MM.1S (cell line): ENCODE data around the gene FSIP1.

Experiments used
- DNase-seq: peaks from one replicate; pipeline ENCODE4 v3.0.0-alpha.2; 2015
- H2AFZ ChIP-seq: fragments of 300-600 bp; sonication (generic); 2 replicates; pipeline ENCODE4 v1.6.0; 2016; ENCODE audit warnings: antibody characterized with exemption, low read length
- H3F3A ChIP-seq: fragments of 300-600 bp; sonication (generic); 2 replicates; pipeline ENCODE4 v1.6.1; 2016; ENCODE audit warnings: mild to moderate bottlenecking, antibody characterized with exemption, low read length, moderate library complexity, mixed read lengths; ENCODE audit not compliant: insufficient read depth
- H3K27ac ChIP-seq: fragments of 300-600 bp; sonication (generic); 2 replicates; pipeline ENCODE4 v1.5.1; 2016; ENCODE audit warnings: mild to moderate bottlenecking, low read length
- H3K27me3 ChIP-seq: fragments of 300-600 bp; sonication (generic); replicated peaks from 2 replicates; pipeline ENCODE4 v1.6.0; 2016; ENCODE audit warnings: low read length; ENCODE audit not compliant: insufficient read depth
- H3K36me3 ChIP-seq: fragments of 300-600 bp; sonication (generic); replicated peaks from 2 replicates; pipeline ENCODE4 v1.6.1; 2016; ENCODE audit warnings: mild to moderate bottlenecking, low read length, mixed read lengths; ENCODE audit not compliant: insufficient read depth
- H3K4me1 ChIP-seq: fragments of 300-600 bp; sonication (generic); 2 replicates; pipeline ENCODE4 v1.6.1; 2016; ENCODE audit warnings: low read length, mixed read lengths
- H3K4me2 ChIP-seq: fragments of 300-600 bp; sonication (generic); 2 replicates; pipeline ENCODE4 v1.6.0; 2016; ENCODE audit warnings: low read depth, low read length
- H3K4me3 ChIP-seq: fragments of 300-600 bp; sonication (generic); 2 replicates; pipeline ENCODE4 v1.5.1; 2016; ENCODE audit warnings: low read length, mixed read lengths
- H3K79me2 ChIP-seq: fragments of 300-600 bp; sonication (generic); 2 replicates; pipeline ENCODE4 v1.6.1; 2016; ENCODE audit warnings: mixed run types, low read length, mixed read lengths
- H3K9ac ChIP-seq: fragments of 300-600 bp; sonication (generic); 2 replicates; pipeline ENCODE4 v1.6.1; 2016; ENCODE audit warnings: low read length, mixed read lengths
- H3K9me2 ChIP-seq: fragments of 300-600 bp; sonication (generic); replicated peaks from 2 replicates; pipeline ENCODE4 v1.6.1; 2016; ENCODE audit warnings: mild to moderate bottlenecking, low read length, mixed read lengths; ENCODE audit not compliant: insufficient read depth
- H3K9me3 ChIP-seq: fragments of 300-600 bp; sonication (generic); replicated peaks from 2 replicates; pipeline ENCODE4 v1.6.1; 2016; ENCODE audit warnings: mild to moderate bottlenecking, low read length, mixed read lengths; ENCODE audit not compliant: insufficient read depth
- H4K20me1 ChIP-seq: fragments of 300-600 bp; sonication (generic); 2 replicates; pipeline ENCODE4 v1.6.1; 2016; ENCODE audit warnings: mild to moderate bottlenecking, low read length, moderate library complexity, mixed read lengths; ENCODE audit not compliant: insufficient read depth
- CTCF ChIP-seq: fragments of 300-600 bp; sonication (generic); IDR thresholded peaks from 2 replicates; pipeline ENCODE4 v1.5.1; 2016; ENCODE audit warnings: antibody characterized with exemption, low read length, mixed read lengths
- EZH2 ChIP-seq: fragments of 300-600 bp; sonication (generic); optimal IDR thresholded peaks from 2 replicates; pipeline ENCODE3; 2017; ENCODE audit warnings: low read depth, mild to moderate bottlenecking, antibody characterized with exemption, low read length, mixed read lengths
- EZH2phosphoT487 ChIP-seq: fragments of 300-600 bp; sonication (generic); IDR thresholded peaks from 2 replicates; pipeline ENCODE4 v1.6.1; 2018; ENCODE audit warnings: antibody characterized with exemption, low read length

The FSIP1 gene

GRCh38 chr15:39584266-39584659 is 198.4 kb downstream of the FSIP1 start:
- Histone ChIP-seq H2AFZ (no peak overlapping the region), H3K9me3 (no peaks in the 10 kb centered on the region), H3K4me3 (no peak overlapping the region), H3F3A (no peaks in the 10 kb centered on the region), H3K79me2 (no peaks in the 10 kb centered on the region), H3K27ac (no peak overlapping the region), H3K36me3 (no peaks in the 10 kb centered on the region), H3K4me2 (no peak overlapping the region), H4K20me1 (no peaks in the 10 kb centered on the region), H3K27me3 (peaks cover 8% of the 10 kb centered on the region; the same call in 1 of the 2 replicates), H3K9me2 (no peaks in the 10 kb centered on the region), H3K4me1 (no peaks in the 10 kb centered on the region), H3K9ac (no peak overlapping the region)
- no peak for TF ChIP-seq EZH2phosphoT487
- TF ChIP-seq CTCF: no peak
- TF ChIP-seq EZH2: no peak
- DNase-seq: no peak

- no peak overlapping the region for H3K4me3 ChIP-seq
- H3K4me1 ChIP-seq: no peaks in the 10 kb centered on the region
Measured at GRCh38 chr15:39583596-39584265, 198.9 kb downstream of the FSIP1 start.

GRCh38 chr15:39582977-39583595 is 199.6 kb downstream of the FSIP1 start:
- no peak overlapping the region for H3K9ac ChIP-seq
- H4K20me1 ChIP-seq: no peaks in the 10 kb centered on the region

More at GRCh38 chr15:39583596-39584265, 198.9 kb downstream of the FSIP1 start:
- no peak overlapping the region for H2AFZ ChIP-seq
- H3K27me3 ChIP-seq: peaks cover 8% of the 10 kb centered on the region; the same call in 1 of the 2 replicates
- H3K4me2 ChIP-seq: no peak overlapping the region
- H3K9me2 ChIP-seq: no peaks in the 10 kb centered on the region
- TF ChIP-seq CTCF: peak; percentile 38
- no peak for TF ChIP-seq EZH2phosphoT487
- no peak overlapping the region for H3K9ac ChIP-seq
- no peaks in the 10 kb centered on the region for H3F3A ChIP-seq
- no peaks in the 10 kb centered on the region for H4K20me1 ChIP-seq
- H3K9me3 ChIP-seq: no peaks in the 10 kb centered on the region
- no peak overlapping the region for H3K27ac ChIP-seq
- no peaks in the 10 kb centered on the region for H3K36me3 ChIP-seq
- peak; percentile 14 for DNase-seq
- no peaks in the 10 kb centered on the region for H3K79me2 ChIP-seq

More at GRCh38 chr15:39582977-39583595, 199.6 kb downstream of the FSIP1 start:
- Histone ChIP-seq H3K27me3 (peaks cover 8% of the 10 kb centered on the region; the same call in 1 of the 2 replicates), H2AFZ (no peak overlapping the region), H3K36me3 (no peaks in the 10 kb centered on the region), H3K9me3 (no peaks in the 10 kb centered on the region), H3F3A (no peaks in the 10 kb centered on the region), H3K9me2 (no peaks in the 10 kb centered on the region), H3K79me2 (no peaks in the 10 kb centered on the region), H3K4me2 (no peak overlapping the region), H3K4me1 (no peaks in the 10 kb centered on the region), H3K4me3 (no peak overlapping the region), H3K27ac (no peak overlapping the region)
- TF ChIP-seq CTCF (no peak), EZH2 (no peak), EZH2phosphoT487 (no peak)
- no peak for DNase-seq
